SH-SY5Y (cell line): ENCODE results near the gene KIF1B.

ENCODE experiments used
- GATA2 ChIP-seq: IDR thresholded peaks from 2 replicates; pipeline ENCODE4 v1.6.1; 2011; ENCODE audit warnings: mild to moderate bottlenecking, low read depth, low read length
- GATA3 ChIP-seq: IDR thresholded peaks from 2 replicates; pipeline ENCODE4 v1.6.1; 2011; ENCODE audit warnings: low read depth, mild to moderate bottlenecking, low read length, moderate library complexity

DNA sequence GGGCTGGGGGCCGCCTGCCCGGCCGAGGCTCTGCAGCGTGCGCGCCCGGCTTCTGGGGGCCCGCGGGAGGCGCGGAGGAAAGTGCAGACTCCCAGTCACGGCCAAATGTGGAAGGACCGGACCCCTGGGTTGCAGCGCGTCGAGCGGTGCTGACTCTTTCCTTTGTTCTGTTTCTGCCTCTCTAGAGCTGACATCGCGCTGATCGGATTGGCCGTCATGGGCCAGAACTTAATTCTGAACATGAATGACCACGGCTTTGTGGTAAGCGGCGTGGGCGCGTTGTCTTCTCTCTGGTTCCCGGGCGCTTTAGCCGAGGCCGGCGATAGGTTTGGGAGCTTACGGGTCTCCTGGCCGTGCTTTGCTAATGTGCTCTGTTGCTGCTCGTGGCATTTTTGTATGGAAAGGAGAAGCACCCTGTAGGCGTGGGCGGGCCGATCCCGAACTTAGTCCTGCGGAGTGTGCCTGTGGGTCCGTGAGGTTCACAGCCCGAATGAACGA is 189.1 kb downstream of the KIF1B start:
- TF ChIP-seq GATA2 (no peak), GATA3 (no peak)
